IPS-NIHi7 (cell line): ENCODE measurements around the gene GJB5.

ENCODE experiments used
- DNase-seq: peaks from one replicate; pipeline ENCODE4 v3.0.0; 2012; ENCODE audit warnings: mixed read lengths; ENCODE audit errors: extremely low spot score

The GJB5 gene

GRCh38 chr1:34776911-34777310 is 22.1 kb downstream of the GJB5 start:
- DNase-seq: no peak

GRCh38 chr1:34777519-34778321 is 22.9 kb downstream of the GJB5 start:
- DNase-seq: no peak

GRCh38 chr1:34778381-34778780 is 23.5 kb downstream of the GJB5 start:
- DNase-seq: no peak

DNA sequence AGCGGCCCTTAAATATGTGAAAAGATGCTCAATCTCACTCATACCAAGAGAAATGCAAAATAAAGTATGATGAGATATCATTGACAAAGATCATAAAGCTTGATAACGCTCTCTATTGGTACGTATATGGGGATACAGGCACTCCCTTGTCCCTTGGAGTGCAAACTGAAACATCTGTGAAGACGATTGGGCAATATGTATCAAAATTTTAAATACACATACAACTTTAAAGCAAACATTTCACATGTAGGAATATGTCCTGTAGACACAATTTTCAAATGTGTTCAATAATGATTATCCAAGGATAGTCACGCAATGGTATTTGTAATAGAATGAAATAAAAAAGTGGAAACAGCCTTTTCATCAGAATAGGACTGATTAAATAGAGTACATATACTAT is 24.2 kb downstream of the GJB5 start:
- DNase-seq: no peak

DNA sequence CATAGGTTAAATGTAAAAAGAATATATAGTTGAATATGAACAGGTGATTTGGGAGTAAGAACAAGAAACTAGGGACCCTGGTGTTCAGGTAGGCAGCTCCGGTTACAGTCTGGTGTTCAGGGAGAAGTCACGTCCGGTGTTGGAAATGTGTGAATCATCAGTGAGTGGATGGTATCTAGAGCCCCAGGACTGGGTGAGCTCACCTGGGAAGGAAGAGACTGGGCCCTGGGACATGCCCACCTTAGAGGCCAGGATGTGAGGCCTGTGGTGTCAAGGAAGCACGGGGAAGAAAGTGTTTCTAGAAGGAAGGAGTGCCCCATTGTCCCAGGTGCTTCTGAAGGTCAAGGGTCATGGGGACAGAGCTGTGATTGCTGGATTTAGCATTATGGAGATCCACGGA is 24.7 kb downstream of the GJB5 start:
- no peak for DNase-seq

GRCh38 chr1:34779962-34780361 is 25.1 kb downstream of the GJB5 start:
- no peak for DNase-seq

GRCh38 chr1:34780528-34780927 is 25.7 kb downstream of the GJB5 start:
- DNase-seq: no peak

DNA sequence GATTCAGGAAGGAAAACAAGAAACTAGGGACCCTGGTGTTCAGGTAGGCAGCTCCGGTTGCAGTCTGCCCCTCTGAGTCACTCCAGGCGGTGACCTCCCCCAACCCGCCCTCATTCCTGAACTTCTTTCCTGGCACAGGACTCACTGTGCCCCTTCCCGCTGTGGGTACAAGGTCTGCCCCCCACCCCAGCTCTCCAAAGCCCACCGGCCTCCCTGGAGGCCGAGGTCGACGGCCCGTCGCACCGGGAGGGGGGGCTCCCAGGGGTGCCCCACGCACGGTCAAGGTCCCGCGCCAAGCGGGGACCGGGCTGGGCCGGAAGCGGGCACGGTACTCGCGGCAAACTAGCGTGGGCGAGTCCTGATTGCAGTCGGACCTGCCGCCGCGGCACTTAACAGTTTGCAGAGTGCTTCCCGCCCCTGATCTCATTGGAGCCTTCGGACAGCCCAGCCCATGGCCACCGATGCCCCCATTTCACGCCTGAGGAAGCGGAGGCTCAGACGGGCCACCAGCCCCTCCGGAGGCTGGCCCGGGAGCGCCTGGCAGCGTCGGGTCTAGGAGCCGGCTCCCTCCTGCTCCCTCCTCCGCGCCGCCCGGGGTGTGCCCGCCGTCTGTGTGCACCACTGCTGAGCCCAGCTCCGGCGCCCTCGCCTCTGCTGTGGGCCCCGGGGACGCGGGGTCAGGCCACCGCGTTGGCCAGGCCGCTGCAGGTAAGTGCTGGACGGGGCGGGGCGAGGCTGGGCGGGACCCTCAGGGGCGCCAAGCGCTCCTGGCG is 26.4 kb downstream of the GJB5 start, which contains the start of gene GJB3:
GJB3 (plus strand) TSS at position 144 of the 773 bp plus-strand sequence. CDS start 3,549 bp downstream, outside the sequence.
- DNase-seq: peak; percentile 70

DNA sequence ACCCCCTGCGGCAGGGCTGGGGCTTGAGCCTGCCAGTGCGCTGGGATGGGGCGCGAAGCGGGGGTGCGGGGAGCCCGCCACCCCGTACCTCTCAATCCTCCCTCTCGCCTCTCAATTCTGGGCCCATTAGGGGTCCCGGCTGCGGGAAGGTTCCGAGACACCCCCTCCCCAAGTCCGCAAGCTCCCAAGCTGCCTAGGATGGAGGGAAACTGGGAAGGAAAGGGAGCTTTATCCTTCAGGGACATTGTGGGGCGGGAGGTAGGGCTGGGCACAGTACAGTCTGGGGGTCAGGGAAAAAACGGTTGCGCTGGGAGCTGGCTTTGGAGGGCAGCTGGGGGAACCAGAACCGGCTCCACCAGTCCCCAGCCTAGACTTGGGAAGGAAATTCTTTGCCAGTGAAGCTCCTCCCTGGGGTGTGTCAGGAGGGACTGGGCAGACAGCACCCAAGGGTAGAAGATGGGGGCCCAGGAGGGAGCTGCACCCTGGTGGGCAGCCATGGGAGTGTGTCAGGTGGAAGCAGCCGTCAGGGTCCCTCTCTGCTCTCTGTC is 27.1 kb downstream of the GJB5 start:
- peak; percentile 39 for DNase-seq

GRCh38 chr1:34784751-34785221 is 29.9 kb downstream of the GJB5 start:
- DNase-seq: no peak

GRCh38 chr1:34785231-34785874 is 30.5 kb downstream of the GJB5 start:
- no peak for DNase-seq

DNA sequence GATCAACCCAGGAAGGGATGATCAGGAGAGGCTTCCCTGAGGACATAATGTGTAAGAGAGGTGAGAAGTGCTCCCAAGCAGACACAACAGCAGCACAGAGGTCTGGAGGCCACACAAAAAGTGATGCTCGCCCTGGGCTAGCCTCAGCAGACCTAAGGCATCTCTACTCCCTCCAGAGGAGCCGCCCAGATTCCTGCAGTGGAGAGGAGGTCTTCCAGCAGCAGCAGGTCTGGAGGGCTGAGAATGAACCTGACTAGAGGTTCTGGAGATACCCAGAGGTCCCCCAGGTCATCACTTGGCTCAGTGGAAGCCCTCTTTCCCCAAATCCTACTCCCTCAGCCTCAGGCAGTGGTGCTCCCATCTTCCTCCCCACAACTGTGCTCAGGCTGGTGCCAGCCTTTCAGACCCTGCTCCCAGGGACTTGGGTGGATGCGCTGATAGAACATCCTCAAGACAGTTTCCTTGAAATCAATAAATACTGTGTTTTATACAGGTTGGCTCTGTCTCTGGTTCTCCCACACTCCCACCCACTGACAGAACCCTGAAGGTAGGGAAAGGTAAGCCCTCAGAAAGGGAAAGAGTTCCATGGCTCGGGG is 31.1 kb downstream of the GJB5 start:
- no peak for DNase-seq

DNA sequence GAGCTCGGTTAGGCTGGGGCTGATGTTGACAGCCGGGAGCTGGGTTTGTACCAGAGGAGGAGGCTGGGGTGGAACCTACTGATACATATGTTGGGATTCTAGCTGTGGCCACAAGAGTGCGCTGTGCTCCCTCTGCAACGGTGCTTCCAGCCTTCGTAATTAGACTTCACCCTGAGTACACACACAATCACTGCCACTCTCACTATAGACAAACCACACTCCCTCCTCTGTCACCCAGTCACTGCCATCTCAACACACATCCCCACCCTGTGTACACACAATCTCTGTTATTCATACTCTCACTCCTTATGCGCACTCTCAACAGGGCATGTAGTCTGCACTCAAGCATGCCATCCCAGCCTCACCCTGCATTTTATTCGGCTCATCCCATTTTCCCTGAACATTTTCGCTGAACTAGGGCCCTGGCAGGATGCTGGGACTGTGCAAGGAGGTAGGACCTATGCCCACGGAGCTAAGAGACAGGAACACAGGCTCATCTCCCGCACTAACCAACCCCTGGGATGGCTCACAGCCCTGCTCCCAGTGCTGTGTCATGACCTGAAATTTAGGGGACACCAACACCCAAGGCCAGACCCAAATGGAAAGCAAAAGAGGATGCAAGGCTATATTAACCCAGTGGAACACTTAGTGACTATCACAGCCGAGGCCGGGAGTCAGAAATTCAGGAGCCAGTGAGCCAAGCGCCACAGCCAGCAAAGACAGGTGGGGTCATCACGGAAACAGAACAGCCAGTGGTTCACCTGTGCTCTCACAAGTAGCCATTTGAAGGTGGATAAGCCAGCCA is 31.9 kb downstream of the GJB5 start:
- DNase-seq: peak; percentile 83

DNA sequence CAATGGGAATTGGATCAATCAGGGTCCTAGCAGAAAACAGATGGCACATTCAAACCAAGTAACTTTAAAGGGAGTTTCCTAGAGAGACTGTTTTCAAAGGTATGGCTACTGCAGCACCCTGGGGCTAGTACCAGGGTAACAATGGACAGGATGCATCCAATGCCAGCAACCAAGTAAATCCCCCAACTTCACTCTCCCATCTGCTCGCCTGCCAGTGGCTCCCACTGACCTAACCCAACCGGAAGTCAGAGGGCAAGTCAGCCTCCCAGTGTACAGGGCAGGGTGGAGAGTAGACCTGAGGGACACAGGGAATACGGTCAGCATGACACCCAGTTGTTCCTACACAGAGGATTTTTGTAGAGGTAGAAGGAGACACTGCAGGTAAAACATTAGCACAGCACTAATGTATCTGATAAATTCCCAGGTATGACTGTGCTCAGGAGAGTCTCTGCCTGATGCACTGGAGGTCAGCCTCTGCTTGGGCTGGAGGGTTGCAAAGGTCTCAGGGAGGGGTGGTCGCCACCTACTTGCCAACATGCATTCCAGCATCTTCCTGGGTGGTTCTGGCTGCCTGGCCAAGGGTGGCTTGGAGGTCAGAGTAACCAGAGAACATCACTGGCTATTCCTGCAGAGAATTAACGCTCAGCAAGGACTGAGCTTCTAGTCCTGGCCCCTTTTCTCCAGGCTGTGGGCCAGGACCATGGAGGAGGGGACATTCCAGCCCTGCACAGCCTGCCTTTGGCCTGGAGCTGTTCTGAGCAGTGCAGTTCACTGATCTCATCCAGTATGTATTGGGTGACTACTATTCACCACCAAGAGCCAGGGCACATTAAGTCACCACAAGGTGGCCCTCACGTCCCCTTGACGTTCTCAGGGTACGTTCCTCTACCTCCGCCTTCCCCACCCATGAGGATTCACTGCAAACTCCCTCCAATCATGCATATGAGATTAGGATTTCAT is 32.9 kb downstream of the GJB5 start:
- DNase-seq: peak; percentile 48

GRCh38 chr1:34790985-34791384 is 36.1 kb downstream of the GJB5 start:
- no peak for DNase-seq

DNA sequence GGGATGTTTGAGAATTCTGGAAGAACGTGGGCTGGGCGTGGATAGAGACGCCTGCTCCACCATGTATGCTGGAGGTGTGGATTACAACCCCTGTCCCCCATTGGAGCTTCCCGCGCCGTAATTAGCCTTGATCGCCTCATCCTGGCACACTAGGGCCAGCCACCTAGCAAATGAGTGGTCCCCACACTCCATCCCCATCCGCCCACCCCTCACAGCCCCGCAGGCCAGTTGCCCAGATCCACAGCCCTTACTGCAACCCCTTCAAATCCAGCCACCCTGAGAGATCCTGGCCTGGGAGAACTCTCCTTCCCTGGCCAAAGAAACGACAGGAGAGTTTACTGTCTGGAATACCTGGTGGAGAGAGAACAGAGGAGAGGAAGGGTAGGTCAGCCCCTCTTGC is 37.6 kb downstream of the GJB5 start:
- DNase-seq: no peak

DNA sequence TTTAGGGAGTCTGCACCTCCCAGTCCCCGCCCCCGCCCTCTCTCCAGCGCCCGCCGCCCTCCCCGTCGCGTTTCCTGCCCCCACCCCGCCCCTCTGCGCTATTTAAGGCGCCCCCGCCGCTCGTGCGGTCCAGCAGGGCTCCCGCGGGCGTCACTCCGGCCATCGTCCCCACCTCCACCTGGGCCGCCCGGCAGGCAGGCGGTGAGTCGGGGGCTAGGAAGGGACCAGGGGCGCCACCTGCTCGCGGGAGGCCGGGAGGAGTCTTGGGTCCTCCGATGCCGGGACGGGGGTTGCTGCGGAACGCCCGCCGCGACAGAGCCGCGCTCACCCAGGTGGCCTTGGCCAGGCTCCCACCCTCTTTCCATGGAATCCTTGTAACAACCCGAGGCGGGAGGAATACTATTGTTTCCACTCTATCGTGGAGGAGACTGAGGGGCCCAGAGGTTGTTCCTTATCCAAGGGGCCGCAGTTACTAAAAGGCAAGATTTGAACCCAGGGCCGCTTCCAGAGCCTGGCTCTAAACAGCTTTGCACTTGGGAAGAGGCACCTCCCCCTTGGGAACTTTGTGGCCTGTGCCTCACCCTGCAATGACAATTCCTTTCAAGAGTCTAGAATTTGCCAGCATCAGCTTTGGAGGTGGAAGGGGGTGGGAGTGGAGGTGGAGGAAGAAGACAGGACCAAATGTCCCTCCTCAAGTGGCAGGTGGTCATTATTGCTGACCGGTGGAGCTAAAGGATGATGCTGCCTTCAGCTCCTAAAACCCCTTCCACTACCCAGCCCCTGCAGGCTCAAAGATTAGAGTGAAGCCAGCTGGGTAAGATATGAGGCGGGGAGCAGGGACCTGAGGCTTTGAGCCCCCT is 38.3 kb downstream of the GJB5 start, which contains the start of gene GJA4:
GJA4 (plus strand) TSS at position 132 of the 860 bp plus-strand sequence. CDS start 1,215 bp downstream, outside the sequence.
- DNase-seq: peak; percentile 62

- no peak for DNase-seq
Observed at GRCh38 chr1:34794001-34794789, 39.3 kb downstream of the GJB5 start.
